ENCODE results near the gene MORN2.

MORN2 gene

GRCh38 chr2:38863061-38863695 is 12.6 kb upstream of the MORN2 start (continued):
- TF ChIP-seq SCRT2 (tag by site-specific recombination; IDR thresholded peaks at IDR 0.05), result no peak

GRCh38 chr2:38866773-38867443 is 8.9 kb upstream of the MORN2 start:
- Histone ChIP-seq H3K36me3 (ENCODE audit: control insufficient read depth in 2 of 2, insufficient read depth in 1 of 2, low read length in 2 of 2) (peaks cover 24 to 25% of the 10 kb centered on the region in 2 experiments), H3K4me1 (ENCODE audit: control insufficient read depth, insufficient read depth, low read length) (peaks cover 19% of the 10 kb centered on the region), H3K4me3 (ENCODE audit: low read depth, low read length) (no peak overlapping the region), H3K9me3 (ENCODE audit: control insufficient read depth, insufficient read depth, low read depth, low read length) (no peaks in the 10 kb centered on the region), H3K27ac (ENCODE audit: extremely low read depth, low read depth, low read length) (no peak overlapping the region)
- TF ChIP-seq ZNF335 (tag by site-specific recombination; conservative IDR thresholded peaks at IDR 0.05) (no peak), ZNF239 (tag by site-specific recombination; IDR thresholded peaks at IDR 0.05) (no peak), KLF10 (tag by site-specific recombination; IDR thresholded peaks at IDR 0.05) (no peak), IKZF3 (tag by site-specific recombination; IDR thresholded peaks at IDR 0.05) (no peak), ZNF248 (tag by site-specific recombination; IDR thresholded peaks at IDR 0.05) (no peak), ZFP37 (tag by site-specific recombination; IDR thresholded peaks at IDR 0.05) (no peak)
- CTCF ChIA-PET, result interaction anchor here (0.5 kb wide), 1 partner anchor 183 kb away, joined by 3 read pairs; no protein-coding TSS in a partner anchor
- POLR2A ChIA-PET, result no interaction called here

GRCh38 chr2:38871432-38871831 is 4.3 kb upstream of the MORN2 start:
- TF ChIP-seq ZNF174 (tag by site-specific recombination; IDR thresholded peaks at IDR 0.05) (no peak), ZNF473 (tag by site-specific recombination; IDR thresholded peaks at IDR 0.05) (no peak), ELK4 (IDR thresholded peaks at IDR 0.05; ENCODE audit: borderline replicate concordance, low read depth, low read length) (no peak), ZNF560 (tag by site-specific recombination; IDR thresholded peaks at IDR 0.05; ENCODE audit: borderline replicate concordance) (no peak), ZFHX2 (tag by site-specific recombination; conservative IDR thresholded peaks at IDR 0.05) (no peak)
- no peaks in the 10 kb centered on the region; the same call in 1 of the 2 replicates for H3K4me1 ChIP-seq (ENCODE audit: control insufficient read depth, insufficient read depth, low read length)
- ChIA-PET POLR2A (interaction anchor here (0.7 kb wide), 1 partner anchor 304 kb away, joined by 4 read pairs; no protein-coding TSS in a partner anchor), CTCF (no interaction called here)
- H3K27ac ChIP-seq (ENCODE audit: extremely low read depth, low read depth, low read length), result no peak overlapping the region
- H3K9me3 ChIP-seq (ENCODE audit: control insufficient read depth, insufficient read depth, low read depth, low read length), result no peaks in the 10 kb centered on the region
- H3K36me3 ChIP-seq (ENCODE audit: control insufficient read depth in 2 of 2, insufficient read depth in 1 of 2, low read length in 2 of 2), result peaks cover 16 to 17% of the 10 kb centered on the region in 2 experiments; a peak in 2 of 3 replicates
- H3K4me3 ChIP-seq (ENCODE audit: low read depth, low read length), result no peak overlapping the region

- Histone ChIP-seq H3K4me3 (ENCODE audit: low read depth, low read length) (no peak overlapping the region), H3K36me3 (ENCODE audit: control insufficient read depth in 2 of 2, insufficient read depth in 1 of 2, low read length in 2 of 2) (no peaks in the 10 kb centered on the region), H3K27ac (ENCODE audit: extremely low read depth, low read depth, low read length) (no peak overlapping the region), H3K9me3 (ENCODE audit: control insufficient read depth, insufficient read depth, low read depth, low read length) (no peaks in the 10 kb centered on the region), H3K4me1 (ENCODE audit: control insufficient read depth, insufficient read depth, low read length) (no peaks in the 10 kb centered on the region; the same call in 1 of the 2 replicates)
- CTCF ChIA-PET, result interaction anchor here (0.7 kb wide), 1 partner anchor 140 kb away, joined by 6 read pairs; no protein-coding TSS in a partner anchor
- POLR2A ChIA-PET, result interaction anchor here (0.6 kb wide), 1 partner anchor 127 kb away, joined by 3 read pairs; no protein-coding TSS in a partner anchor
- TF ChIP-seq ZNF704 (tag by site-specific recombination; IDR thresholded peaks at IDR 0.05) (no peak), ZNF202 (tag by site-specific recombination; IDR thresholded peaks at IDR 0.05; ENCODE audit: borderline replicate concordance) (no peak), HIC1 (tag by site-specific recombination; IDR thresholded peaks at IDR 0.05) (no peak), ZNF10 (tag by site-specific recombination; IDR thresholded peaks at IDR 0.05) (no peak), ZNF248 (tag by site-specific recombination; IDR thresholded peaks at IDR 0.05) (no peak), ZNF660 (tag by site-specific recombination; IDR thresholded peaks at IDR 0.05) (no peak), ZSCAN18 (tag by site-specific recombination; IDR thresholded peaks at IDR 0.05) (no peak), ZNF366 (tag by site-specific recombination; conservative IDR thresholded peaks at IDR 0.05) (no peak), INSM2 (tag by site-specific recombination; IDR thresholded peaks at IDR 0.05) (no peak), ZNF416 (tag by site-specific recombination; IDR thresholded peaks at IDR 0.05) (no peak)
Measured at GRCh38 chr2:38873763-38874162, 2.0 kb upstream of the MORN2 start.

All from HEK293 (cell line).